NCI-H128 (cell line): Measurements from ENCODE around the gene CEP112.
"Not testable (repeated sequence)": the region's sequence is repeated elsewhere in the genome, so short reads cannot be mapped to it uniquely, and the experiment has no call there.

Source experiments
- DNase-seq: peaks from one replicate; lab custom pipeline; 2025; ENCODE audit not compliant: unreplicated experiment; lab: John Stamatoyannopoulos, UW

The CEP112 gene

DNA sequence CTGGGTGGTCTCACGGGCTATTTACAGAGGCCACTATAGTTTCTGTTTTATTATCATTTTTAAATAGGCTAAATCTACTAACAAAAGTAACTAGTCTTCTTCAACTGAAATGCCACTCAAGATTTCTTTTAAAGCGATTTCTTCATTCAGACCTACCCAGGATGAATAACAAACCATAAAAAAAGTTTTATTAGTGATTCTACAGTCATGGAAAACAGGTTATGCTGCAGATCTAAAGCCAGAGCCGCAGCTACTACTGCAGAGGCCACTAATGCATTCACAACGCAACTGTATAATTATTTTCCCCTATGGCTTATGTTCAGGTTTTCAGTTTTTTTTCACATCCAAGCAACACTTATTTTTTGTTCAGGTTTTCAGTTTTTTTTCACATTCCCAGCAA lies 494.3 kb downstream of the CEP112 start:
- no peak for DNase-seq

DNA sequence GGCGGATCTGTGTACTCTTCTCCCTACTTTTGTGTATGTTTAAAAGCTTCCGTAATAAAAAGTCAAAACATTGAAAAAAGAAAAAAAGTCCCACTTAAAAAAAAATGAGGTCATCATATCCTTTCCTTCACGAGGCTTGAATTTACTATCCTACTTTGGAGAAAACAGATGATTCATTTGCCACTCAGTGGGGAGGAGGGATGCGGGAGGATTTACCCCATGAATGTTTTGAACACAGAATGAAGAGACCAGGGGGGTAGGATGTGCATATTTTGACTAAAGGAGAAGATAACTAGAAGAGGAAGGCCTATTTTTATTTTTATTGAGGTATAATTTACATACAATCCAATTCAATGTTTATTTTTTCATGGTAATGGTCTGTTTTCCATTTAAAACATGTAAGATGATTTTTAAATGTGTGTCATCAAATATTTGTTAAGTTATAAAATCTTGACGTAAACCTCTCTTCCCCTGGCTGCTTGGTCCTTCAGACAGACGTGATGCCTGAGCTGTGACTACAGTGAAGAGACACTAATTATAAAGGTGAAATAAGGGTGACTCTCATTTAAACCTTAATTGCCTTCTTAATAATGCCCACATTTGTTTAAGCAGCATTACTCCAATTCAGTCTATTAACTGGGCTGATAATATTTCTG lies 495.1 kb downstream of the CEP112 start:
- DNase-seq, result no peak

DNA sequence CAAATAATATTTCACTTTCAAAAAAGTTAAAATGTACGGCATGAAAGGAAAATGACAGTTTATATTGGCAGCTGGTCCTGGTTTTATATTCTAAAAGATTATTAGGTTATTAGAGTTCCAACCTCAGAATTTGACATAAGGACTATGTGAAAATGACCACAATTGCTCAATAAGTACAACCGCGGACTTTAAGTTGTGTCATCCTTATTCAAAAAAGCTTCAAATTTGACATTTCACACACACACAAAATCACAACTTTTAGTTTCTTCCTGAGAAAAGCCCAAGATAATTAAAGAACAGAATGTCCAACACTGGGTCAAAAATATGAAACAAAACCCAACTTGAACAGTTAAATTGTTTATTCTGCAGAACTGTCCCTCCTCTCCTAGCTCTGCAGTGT lies 497.3 kb downstream of the CEP112 start:
- DNase-seq, result no peak

DNA sequence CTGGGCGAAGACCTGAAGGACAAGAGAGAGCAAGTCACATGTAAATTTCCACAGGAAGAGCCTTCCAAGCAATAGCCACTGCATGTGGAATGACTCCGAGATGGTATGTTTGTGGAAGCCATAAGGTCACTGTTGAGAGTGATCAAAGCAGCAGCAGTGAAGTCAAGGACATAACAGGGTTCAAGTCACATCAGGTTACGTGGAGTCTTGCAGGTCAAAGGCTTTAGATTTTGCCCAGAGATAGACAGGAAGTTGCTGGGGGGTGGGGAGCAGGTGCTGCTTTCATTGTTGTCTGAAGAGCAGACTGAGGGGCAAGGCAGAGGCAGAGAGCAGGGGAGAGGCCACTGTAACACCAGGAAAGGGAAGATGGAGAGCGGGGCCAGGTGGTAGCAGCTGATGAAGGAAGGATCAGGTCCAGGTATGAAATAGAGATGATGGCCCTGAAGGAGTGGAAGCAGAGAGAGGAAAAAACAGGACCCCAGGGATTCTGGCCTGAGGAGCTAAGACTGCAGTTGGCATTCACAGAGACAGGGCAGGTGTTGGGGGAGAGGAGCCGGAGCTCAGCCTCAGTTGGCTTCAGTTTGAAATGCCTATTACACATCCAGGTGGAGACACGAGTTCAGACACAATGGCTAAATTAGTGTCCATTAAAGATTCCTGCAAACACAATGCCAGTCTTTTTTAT lies 501.2 kb downstream of the CEP112 start:
- DNase-seq, result no peak

DNA sequence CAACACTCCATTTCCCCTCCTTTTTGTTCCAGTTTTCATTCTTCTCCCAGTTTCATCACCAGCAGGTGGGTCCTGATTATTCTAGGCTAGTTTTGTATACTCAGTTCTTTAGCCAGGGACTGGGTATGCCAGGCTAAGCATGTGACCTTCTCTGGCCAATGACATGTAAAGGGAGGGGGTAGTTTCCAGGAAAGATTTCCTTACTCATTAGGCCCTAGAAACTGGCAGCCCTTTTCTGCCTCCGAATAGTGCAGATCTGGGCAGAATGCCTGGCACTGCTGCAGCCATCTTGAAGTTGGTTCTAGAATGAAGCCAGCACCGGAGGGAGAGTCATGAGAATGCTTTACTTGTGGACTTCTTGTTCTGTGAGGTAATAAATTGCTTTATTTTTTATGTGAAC lies 503.6 kb downstream of the CEP112 start:
- no peak for DNase-seq

DNA sequence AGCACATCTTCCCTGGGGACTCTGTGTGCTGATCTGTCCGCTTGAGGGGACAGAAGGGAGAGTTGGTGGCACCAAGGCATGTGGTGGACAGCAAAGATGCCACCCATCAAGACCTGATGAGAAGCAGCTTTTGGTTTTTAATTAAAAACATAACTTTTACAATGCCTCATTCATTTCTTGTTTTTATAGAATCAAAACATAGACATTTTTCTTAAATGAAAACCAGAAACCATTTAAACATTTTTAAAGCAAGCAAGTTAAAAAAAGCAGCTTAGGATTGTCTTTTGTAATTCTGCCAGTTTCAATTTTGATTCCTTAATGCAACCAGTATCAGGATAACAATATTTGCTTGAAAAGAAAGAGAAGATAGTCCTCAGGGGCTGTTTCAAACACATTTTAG lies 506.8 kb downstream of the CEP112 start:
- DNase-seq, result no peak

DNA sequence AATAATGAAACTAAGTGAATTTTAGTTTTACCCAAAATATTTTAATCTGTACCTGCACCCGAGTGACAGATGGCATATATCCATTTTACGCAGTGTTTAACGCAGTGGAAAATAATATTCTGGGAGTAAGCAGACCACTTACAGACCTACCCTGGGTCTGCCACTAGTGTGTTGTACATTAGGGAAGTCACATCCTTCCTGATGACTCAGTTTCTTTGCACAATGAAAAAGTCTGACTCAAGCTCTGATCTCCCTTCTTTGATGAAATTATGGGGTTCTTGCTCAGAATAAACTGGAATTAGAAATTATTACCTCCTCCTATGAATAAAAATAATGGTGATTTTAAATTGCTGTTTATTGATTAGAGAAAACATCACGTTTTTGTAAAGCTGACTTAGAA lies 507.3 kb downstream of the CEP112 start:
- no peak for DNase-seq

DNA sequence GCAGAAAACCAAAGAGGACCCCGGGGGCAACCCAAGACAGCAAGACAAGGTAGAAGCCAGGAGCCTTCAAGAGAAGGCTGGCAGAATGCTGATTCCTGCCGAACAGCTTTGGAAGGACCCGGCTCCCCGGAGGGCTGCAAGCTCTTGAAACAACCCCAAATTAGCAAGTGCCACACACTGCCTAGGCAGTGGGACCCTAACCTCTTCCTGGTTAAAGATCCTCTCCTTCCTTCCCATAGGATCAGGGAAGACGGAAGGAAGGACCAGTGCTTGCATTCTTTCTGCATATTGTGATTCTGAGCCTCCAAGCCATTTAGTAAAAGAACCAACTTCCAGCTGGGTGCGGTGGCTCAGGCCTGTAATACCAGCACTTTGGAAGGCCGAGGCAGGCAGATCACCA lies 508.5 kb downstream of the CEP112 start:
- DNase-seq, result no peak

DNA sequence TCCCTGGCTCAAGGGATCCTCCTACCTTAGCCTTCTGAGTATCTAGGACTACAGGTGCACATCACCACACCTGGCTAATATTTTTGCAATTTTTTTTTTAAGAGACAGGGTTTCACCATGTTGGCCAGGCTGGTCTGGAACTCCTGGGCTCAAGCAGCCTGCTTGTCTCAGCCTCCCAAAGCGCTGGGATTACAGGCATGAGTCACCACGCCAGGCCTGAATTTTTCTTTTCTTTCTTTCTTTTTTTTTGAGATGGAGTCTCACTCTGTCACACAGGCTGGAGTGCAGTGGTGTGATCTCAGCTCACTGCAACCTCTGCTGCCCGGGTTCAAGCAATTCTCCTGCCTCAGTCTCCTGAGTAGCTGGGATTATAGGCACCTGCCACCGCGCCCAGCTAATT lies 510.2 kb downstream of the CEP112 start:
- not testable (repeated sequence) for DNase-seq

DNA sequence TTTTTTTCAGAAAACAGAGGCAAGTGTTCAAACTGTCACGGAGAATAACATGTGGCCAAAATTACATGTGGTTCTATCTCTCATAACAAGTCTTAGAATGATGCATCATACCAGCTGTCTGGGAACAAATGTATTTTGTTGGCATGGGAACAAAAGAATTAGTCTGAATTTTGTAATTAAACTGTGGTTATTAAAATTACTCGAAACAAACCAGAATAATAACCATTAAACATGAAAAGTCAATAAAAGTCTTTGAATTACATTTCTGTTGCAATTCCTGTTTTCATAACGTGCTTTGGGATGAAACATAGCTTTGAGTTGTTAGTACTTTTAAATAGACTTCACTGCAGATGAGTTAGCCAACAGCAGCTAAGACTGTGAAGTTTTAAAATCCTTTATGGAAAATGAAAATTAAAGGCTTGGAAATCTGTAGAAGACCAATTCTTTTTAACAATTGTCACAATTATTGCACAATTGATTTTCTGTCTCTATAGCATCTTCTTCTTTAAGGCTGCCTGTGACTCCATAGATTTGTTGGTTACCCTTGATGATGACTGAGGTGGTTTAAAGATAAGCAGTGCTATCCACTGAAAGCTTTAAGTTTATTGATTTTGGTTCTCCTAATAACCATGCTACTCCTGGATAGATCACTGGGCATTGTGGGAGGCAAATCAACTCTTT lies 512.6 kb downstream of the CEP112 start:
- DNase-seq, result no peak

DNA sequence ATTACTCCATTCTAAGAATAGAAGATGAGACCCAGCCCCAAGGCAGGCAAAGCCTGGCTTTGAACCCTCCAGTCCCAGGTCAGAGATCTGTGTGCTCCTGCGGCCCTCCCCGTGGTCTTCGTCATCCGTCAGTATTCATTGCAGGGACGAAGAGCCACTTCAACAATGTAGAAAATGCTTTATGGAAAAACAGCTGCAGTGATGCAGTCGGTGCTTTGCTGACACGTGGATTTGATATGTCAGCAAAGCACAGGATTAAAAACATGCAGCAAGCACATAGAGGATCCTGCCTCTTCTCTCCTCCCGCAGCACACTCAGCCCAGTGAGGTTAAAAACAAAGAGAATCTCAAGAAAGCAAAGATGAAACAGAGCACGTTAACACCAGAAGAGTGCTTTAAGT lies 513.4 kb downstream of the CEP112 start:
- DNase-seq, result no peak

DNA sequence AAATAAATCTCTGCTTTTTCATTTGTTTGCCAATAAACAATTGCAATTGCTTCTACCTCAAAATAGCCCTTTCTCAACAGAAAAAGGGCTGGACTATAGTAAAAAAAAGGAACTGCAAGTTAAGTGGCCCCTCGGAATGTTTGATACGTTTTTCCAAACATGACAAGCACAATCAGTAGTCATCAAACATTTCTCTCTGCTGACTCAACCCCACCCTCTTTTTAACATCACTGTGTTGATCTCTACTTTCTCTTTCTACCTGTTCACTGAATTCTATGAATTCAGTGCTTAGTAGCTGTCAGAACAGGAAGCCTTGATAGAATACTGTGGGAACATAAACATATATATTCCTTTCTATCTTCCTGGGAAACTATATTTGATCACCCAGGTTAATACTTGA lies 514.0 kb downstream of the CEP112 start:
- no peak for DNase-seq

DNA sequence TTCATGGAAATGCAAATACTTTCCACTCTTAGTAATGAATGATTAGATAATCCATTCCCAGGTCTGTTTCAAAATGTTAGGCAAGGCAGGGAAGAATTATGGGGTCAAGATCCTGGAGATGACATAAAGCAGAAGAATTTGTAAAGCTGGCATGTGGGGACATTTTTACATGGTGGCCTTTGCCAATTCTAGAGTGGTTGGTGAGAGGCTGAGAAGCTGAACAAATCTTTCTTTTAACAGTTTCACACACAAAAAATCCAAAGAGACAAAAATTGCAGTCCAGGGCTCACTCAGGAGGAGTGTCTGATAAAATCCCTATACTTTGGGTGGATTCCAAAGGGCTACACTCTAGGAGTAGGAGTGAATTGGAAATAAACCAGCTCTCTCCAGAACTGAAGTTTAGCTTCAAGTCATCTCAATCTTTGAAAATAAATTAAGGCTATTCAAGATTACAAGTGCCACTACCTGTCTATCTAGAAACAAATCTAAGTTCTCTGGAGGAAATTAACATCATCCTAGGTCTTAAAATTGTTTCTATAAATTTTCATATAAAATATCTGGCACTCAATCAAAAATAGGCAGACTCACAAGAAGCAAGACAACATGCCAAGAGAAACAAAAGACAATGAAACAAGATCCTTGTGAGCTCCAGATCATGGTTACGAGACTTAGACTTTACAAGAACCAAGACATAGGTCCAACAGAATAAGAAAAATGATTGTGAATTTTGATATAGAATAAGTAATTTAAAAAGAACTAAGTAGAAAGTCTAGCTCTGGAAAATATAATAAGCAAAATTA lies 517.5 kb downstream of the CEP112 start:
- no peak for DNase-seq

DNA sequence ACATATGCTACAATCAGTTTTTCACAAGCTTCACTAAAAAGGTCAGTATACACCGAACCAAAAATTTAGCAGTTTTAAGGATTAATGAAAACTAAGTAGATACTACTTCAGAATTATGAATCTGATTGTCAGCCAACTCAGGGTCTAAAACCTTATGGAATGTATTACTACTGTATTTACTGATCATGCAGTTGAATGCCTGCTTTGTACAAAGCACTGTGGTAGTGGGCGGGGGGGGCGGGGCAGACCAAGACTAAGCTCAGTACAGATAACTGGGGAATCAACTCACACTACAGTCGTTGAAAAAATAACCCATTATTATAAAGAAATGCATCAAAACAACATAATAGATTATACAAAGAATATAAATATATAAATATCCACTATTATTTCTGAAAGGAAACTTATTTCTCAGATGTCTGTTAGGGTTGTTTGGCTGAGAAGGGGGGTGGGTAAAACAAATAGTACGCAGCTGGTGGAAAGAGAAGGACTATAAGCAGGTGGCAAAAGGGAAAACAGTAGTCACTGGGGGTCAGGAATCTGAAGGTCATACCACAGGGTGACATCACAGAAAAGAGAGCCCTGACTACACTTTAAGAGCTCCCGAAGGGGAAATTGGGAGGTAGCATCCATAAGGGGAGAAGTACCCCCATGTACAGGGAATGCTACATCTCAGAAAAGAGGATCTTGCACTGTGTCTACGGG lies 521.1 kb downstream of the CEP112 start:
- DNase-seq, result no peak

DNA sequence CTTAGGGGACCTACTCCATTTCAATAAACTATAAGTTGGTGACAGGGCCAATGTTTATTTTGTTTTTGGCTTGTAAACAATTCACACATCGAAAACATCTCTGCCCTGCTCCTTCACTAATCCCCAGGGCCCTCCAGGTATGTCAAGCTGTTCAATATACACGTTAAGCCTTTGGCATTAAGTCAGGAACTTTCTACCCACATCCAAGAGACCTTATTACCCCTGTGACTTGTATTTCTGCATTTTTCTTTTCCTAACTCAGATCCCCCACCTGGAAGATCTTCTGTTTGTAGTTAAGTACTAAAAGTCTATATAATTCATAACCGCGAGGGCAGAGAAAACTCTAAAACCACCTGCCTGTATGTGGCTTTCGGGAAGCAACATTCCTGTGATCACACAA lies 523.7 kb downstream of the CEP112 start:
- DNase-seq, result no peak

DNA sequence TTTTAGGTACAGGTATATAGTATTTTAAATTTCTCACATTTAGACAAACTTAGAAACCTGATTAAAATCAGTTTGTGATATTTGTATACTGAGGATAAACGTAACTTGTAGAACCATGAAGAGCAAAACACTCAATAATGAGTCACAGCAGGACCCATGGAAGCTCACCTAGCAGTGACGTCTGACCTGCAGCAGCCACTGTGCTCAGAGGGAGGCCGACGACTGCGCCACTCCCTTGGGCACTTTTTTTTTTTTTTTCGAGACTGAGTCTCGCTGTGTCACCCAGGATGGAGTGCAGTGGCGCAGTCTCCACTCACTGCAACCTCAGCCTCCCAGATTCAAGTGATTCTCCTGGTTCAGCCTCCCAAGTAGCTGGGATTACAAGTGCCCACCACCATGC lies 524.3 kb downstream of the CEP112 start:
- no peak for DNase-seq

DNA sequence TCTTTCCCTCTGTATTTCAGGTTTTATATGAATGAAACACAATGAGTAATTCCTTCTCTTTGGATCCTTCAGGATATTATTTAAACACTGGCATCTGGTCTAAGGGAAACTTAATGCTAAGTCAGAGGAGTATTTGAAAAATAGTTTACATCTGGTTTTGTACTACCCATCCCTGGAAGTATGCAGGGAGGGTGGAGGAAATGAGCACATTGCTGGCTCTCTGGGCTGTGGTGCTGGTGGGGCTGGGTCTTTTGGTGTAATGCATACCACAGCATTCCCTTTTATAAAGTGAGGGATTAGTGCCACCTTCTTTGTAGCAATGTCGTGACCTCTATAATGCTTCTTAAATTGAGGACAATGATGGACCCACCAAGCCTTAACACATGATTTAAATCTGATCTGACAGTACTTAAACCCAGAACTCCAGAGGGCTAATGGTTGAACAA lies 525.0 kb downstream of the CEP112 start:
- DNase-seq, result no peak

DNA sequence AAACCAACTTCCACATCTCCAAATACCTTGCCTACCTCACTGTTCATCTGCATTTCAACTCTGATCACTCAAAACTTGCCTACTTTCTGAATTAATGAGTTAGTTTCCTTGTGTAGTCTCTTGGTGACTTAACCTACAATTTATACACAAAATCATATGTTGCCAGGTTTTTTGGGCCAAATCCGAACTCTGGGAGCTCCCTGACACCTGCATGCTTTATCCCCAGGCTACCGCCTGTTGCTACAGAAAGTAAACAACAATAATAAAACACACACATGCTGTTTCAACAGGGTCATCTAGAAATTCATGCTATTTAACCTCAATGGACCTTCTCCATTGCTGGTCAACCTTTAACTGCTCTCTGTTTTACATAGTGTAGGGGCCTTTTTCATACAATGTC lies 526.0 kb downstream of the CEP112 start:
- DNase-seq, result no peak

DNA sequence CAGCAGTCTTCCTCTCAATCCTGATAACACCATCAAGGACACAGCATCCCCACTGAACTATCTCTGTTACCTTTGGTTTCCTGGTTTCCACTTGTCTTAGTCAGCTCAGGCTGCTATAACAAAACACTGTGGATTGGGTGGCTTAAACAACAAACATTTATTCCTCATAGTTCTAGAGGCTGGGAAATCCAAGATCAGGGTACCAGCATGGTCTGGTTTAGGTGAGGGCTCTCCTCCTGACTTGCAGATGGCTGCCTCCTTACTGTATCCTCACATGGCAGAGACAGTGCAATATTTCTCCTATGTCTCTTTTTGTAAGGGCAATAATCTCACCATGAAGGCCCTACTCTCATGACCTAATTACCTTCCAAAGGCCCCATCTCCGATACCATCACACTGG lies 527.2 kb downstream of the CEP112 start:
- DNase-seq, result no peak

DNA sequence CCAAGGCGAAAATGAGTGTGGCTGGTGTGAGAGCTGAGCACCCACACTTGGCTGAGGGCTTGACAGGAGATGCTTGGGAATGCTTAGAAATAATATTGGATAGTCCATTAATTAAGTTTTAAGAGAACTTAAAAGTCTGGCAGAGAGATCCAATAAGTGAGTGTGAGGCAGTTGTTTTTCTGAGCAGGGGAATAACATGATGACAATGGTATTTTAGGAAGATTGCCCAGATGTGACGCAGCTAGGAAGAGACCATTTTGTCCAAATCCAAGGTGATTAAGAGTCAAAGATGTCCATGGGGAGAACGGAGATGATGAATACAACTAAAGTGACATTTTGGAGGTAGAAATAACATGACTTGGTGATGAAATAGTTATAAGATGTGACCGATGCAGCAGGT lies 527.7 kb downstream of the CEP112 start:
- DNase-seq, result no peak

DNA sequence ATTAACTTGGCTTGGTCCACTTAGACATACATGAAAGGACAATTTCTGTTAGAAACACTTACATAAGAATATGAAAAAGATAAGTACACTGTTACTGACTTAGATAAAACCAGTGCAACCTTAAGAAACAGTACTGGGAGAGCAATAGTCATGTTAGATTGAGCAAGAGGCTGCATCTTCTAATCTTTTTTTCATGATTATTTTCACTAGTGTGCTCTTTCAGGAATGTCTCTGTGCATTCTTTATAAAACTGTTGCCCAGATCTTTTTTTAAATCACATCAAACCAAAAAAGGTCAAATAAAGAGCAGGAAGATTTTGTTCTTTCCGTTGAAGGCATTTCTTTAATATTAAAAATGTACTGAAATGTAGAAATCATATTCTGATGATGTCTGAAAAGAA lies 529.7 kb downstream of the CEP112 start:
- DNase-seq, result no peak
